Hematopoietic multipotent progenitor cell treated with erythropoietin and hydrocortisone succinate and interleukin-3 and kit ligand, for 8 days (in vitro differentiated cells): Measurements from ENCODE around the gene PPFIA4.
"Not testable (repeated sequence)": the region's sequence is repeated elsewhere in the genome, so short reads cannot be mapped to it uniquely, and the experiment has no call there.

Experiments used
- DNase-seq: peaks from one replicate; pipeline ENCODE4 v3.0.0-alpha.2; 2015

The PPFIA4 gene

GRCh38 chr1:203026031-203026665 is at the start of gene PPFIA4:
Gene PPFIA4 (plus strand): TSS chr1:203026491. CDS start chr1:203039009, 12,518 bp downstream.
- peak; percentile 85 for DNase-seq

- no peak for DNase-seq
Measured at GRCh38 chr1:202976633-202977032, 49.7 kb upstream of the PPFIA4 start.

GRCh38 chr1:202979459-202979858 is 46.8 kb upstream of the PPFIA4 start:
- DNase-seq = no peak

GRCh38 chr1:202981939-202982338 is 44.4 kb upstream of the PPFIA4 start:
- DNase-seq = peak; percentile 79

- DNase-seq = no peak
Measured at GRCh38 chr1:202982715-202983430, 43.4 kb upstream of the PPFIA4 start.

- not testable (repeated sequence) for DNase-seq
Measured at GRCh38 chr1:202986120-202986519, 40.2 kb upstream of the PPFIA4 start.

- no peak for DNase-seq
Measured at GRCh38 chr1:202987255-202987654, 39.0 kb upstream of the PPFIA4 start.

GRCh38 chr1:202987922-202988583 is 38.2 kb upstream of the PPFIA4 start:
- DNase-seq = no peak

GRCh38 chr1:202989879-202990278 is 36.4 kb upstream of the PPFIA4 start:
- no peak for DNase-seq

- DNase-seq = no peak
Measured at GRCh38 chr1:202991112-202991511, 35.2 kb upstream of the PPFIA4 start.

GRCh38 chr1:202994756-202995155 is 31.5 kb upstream of the PPFIA4 start:
- no peak for DNase-seq

- DNase-seq = peak; percentile 87
Measured at GRCh38 chr1:202998836-202999750, 27.2 kb upstream of the PPFIA4 start.

- DNase-seq = no peak
Measured at GRCh38 chr1:203000217-203000944, 25.9 kb upstream of the PPFIA4 start.

GRCh38 chr1:203001986-203002385 is 24.3 kb upstream of the PPFIA4 start:
- DNase-seq = no peak

- no peak for DNase-seq
Measured at GRCh38 chr1:203002951-203003350, 23.3 kb upstream of the PPFIA4 start.

- peak; percentile 94 for DNase-seq
Measured at GRCh38 chr1:203005395-203006142, 20.7 kb upstream of the PPFIA4 start.

- DNase-seq = peak; percentile 98
Measured at GRCh38 chr1:203006948-203007871, 19.1 kb upstream of the PPFIA4 start, which contains the start of gene TMEM183A. Gene TMEM183A (plus strand): TSS chr1:203007374. CDS start chr1:203007466, 92 bp downstream.

GRCh38 chr1:203009185-203009584 is 17.1 kb upstream of the PPFIA4 start:
- no peak for DNase-seq

- no peak for DNase-seq
Measured at GRCh38 chr1:203011582-203011981, 14.7 kb upstream of the PPFIA4 start.

GRCh38 chr1:203017061-203017460 is 9.2 kb upstream of the PPFIA4 start:
- no peak for DNase-seq
